IMR-90 (cell line): ENCODE measurements around the gene SF3B5. TPM values are rescaled to one million over a fixed set of nuclear protein-coding genes. Genes with fewer than 3 reads are reported as not detected.

Experiments used
- ATAC-seq: fragments of 200-7000 bp; cut with Tn5 transposase; 2 replicates; pipeline ENCODE4 v1.9.1; 2020; ENCODE audit warnings: low read depth, mild to moderate bottlenecking, moderate library complexity
- BruUV-seq: library from RNA; stranded (reverse); fragments of 400-500 nt; replicated peaks from 2 replicates; lab custom pipeline; 2021; lab: Mats Ljungman, UMichigan
- CTCF ChIA-PET: fragments of 300-600 bp; formaldehyde crosslinking; extraction: SDS; loops from one replicate; lab custom pipeline; 2021; ENCODE audit warnings: antibody characterized with exemption; lab: Yijun Ruan, JAX
- POLR2A ChIA-PET: fragments of 300-600 bp; sonication (Branson Sonifier 250); formaldehyde crosslinking; loops from one replicate; lab custom pipeline; 2022; ENCODE audit warnings: antibody characterized with exemption; ENCODE audit not compliant: unreplicated experiment; lab: Charles Lee
- DNase-seq: peaks from one replicate; pipeline ENCODE4 v3.0.0; 2013
- H2AFZ ChIP-seq: replicated peaks from 2 replicates; pipeline ENCODE3; 2013; ENCODE audit warnings: low read length, mild to moderate bottlenecking; ENCODE audit not compliant: poor library complexity
- H2AK5ac ChIP-seq: 2 replicates; pipeline ENCODE4 v1.6.1; 2013; ENCODE audit warnings: low read depth, low read length, inconsistent platforms
- H2AK9ac ChIP-seq: replicated peaks from 2 replicates; pipeline ENCODE3; 2013; ENCODE audit warnings: mild to moderate bottlenecking, low read depth, low read length, moderate library complexity; ENCODE audit not compliant: poor library complexity
- H2BK120ac ChIP-seq: 2 replicates; pipeline ENCODE4 v1.6.1; 2013; ENCODE audit warnings: low read depth, low read length, inconsistent platforms
- H2BK15ac ChIP-seq: 3 replicates; pipeline ENCODE4 v1.6.1; 2013; ENCODE audit warnings: low read depth, low read length, inconsistent platforms
- H2BK20ac ChIP-seq: 2 replicates; pipeline ENCODE4 v1.6.1; 2013; ENCODE audit warnings: low read depth, mild to moderate bottlenecking, inconsistent platforms, low read length, moderate library complexity
- H2BK5ac ChIP-seq: 2 replicates; pipeline ENCODE4 v1.6.1; 2013; ENCODE audit warnings: mild to moderate bottlenecking, low read depth, low read length, inconsistent platforms; ENCODE audit not compliant: poor library complexity, severe bottlenecking
- H3K14ac ChIP-seq: replicated peaks from 2 replicates; pipeline ENCODE4 v1.6.1; 2013; ENCODE audit warnings: low read depth, low read length, inconsistent platforms
- H3K18ac ChIP-seq: 2 replicates; pipeline ENCODE4 v1.6.1; 2013; ENCODE audit warnings: low read depth, low read length, control low read depth
- H3K23ac ChIP-seq: 2 replicates; pipeline ENCODE4 v1.6.1; 2013; ENCODE audit warnings: low read depth, low read length, inconsistent platforms
- H3K27ac ChIP-seq: 2 replicates; pipeline ENCODE4 v1.5.1; 2013; ENCODE audit warnings: mild to moderate bottlenecking, control low read depth, low read length; ENCODE audit not compliant: insufficient read depth
- H3K27me3 ChIP-seq: 2 replicates; pipeline ENCODE4 v1.6.1; 2013; ENCODE audit warnings: low read length; ENCODE audit not compliant: control insufficient read depth, insufficient read depth
- H3K36me3 ChIP-seq: 2 replicates; pipeline ENCODE4 v1.6.1; 2013; ENCODE audit warnings: low read length, mixed read lengths; ENCODE audit not compliant: control insufficient read depth, insufficient read depth
- H3K4ac ChIP-seq: 2 replicates; pipeline ENCODE4 v1.6.1; 2013; ENCODE audit warnings: low read depth, low read length, inconsistent platforms
- H3K4me1 ChIP-seq: 2 replicates; pipeline ENCODE4 v1.6.1; 2013; ENCODE audit warnings: low read length, mixed read lengths; ENCODE audit not compliant: control insufficient read depth, insufficient read depth
- H3K4me2 ChIP-seq: 2 replicates; pipeline ENCODE4 v1.6.1; 2013; ENCODE audit warnings: low read depth, mild to moderate bottlenecking, control low read depth, low read length, moderate library complexity
- H3K4me3 ChIP-seq: 2 replicates; pipeline ENCODE4 v1.5.1; 2013; ENCODE audit warnings: low read depth, mild to moderate bottlenecking, control low read depth, low read length, moderate library complexity; ENCODE audit not compliant: insufficient read depth
- H3K56ac ChIP-seq: 2 replicates; pipeline ENCODE4 v1.6.1; 2013; ENCODE audit warnings: low read length, inconsistent platforms; ENCODE audit not compliant: insufficient read depth; ENCODE audit errors: extremely low read depth
- H3K79me1 ChIP-seq, 2 experiments: 2 replicates each; pipeline ENCODE4 v1.6.1; 2013; ENCODE audit warnings: low read length in 2 of 2, inconsistent platforms in 1 of 2, low read depth in 1 of 2
- H3K9ac ChIP-seq: 2 replicates; pipeline ENCODE4 v1.6.1; 2013; ENCODE audit warnings: low read depth, low read length, control low read depth
- H3K9me1 ChIP-seq: 2 replicates; pipeline ENCODE4 v1.6.1; 2013; ENCODE audit warnings: low read length, inconsistent platforms; ENCODE audit not compliant: insufficient read depth
- H3K9me3 ChIP-seq: 2 replicates; pipeline ENCODE4 v1.6.1; 2013; ENCODE audit warnings: low read length; ENCODE audit not compliant: control insufficient read depth, insufficient read depth
- H4K20me1 ChIP-seq: 2 replicates; pipeline ENCODE4 v1.6.1; 2013; ENCODE audit warnings: low read length, inconsistent platforms; ENCODE audit not compliant: insufficient read depth
- H4K5ac ChIP-seq: 2 replicates; pipeline ENCODE4 v1.6.1; 2013; ENCODE audit warnings: mild to moderate bottlenecking, low read depth, low read length, control low read depth
- H4K8ac ChIP-seq, 2 experiments: 2 replicates each; pipeline ENCODE4 v1.6.1; 2013; ENCODE audit warnings: low read depth in 2 of 2, low read length in 2 of 2, control low read depth in 1 of 2, inconsistent platforms in 1 of 2
- H4K91ac ChIP-seq: 2 replicates; pipeline ENCODE4 v1.6.1; 2013; ENCODE audit warnings: low read depth, low read length, inconsistent platforms; ENCODE audit not compliant: insufficient read depth
- BHLHE40 ChIP-seq: fragments of 150-350 bp; IDR thresholded peaks from 2 replicates; pipeline ENCODE4 v1.6.1; 2016; ENCODE audit warnings: mild to moderate bottlenecking, low read depth, low read length
- CEBPB ChIP-seq: IDR thresholded peaks from 2 replicates; pipeline ENCODE4 v1.6.1; 2012; ENCODE audit warnings: low read depth, low read length, improper control_type of control experiment
- CHD1 ChIP-seq: IDR thresholded peaks from 2 replicates; pipeline ENCODE4 v1.6.1; 2012; ENCODE audit warnings: low read depth, low read length, improper control_type of control experiment
- CTCF ChIP-seq: conservative IDR thresholded peaks from 2 replicates; pipeline ENCODE4 v1.5.1; 2012; ENCODE audit warnings: mild to moderate bottlenecking, low read depth, low read length, improper control_type of control experiment
- ELK1 ChIP-seq: fragments of 150-350 bp; IDR thresholded peaks from 2 replicates; pipeline ENCODE4 v1.6.1; 2016; ENCODE audit warnings: low read depth, mild to moderate bottlenecking, low read length, moderate library complexity, borderline replicate concordance
- FOS ChIP-seq: fragments of 150-350 bp; IDR thresholded peaks from 2 replicates; pipeline ENCODE4 v1.6.1; 2016; ENCODE audit warnings: low read depth, low read length
- MAFK ChIP-seq: IDR thresholded peaks from 2 replicates; pipeline ENCODE4 v1.6.1; 2012; ENCODE audit warnings: low read depth, low read length, improper control_type of control experiment
- MAZ ChIP-seq: IDR thresholded peaks from 2 replicates; pipeline ENCODE4 v1.6.1; 2012; ENCODE audit warnings: low read depth, mild to moderate bottlenecking, low read length, improper control_type of control experiment, moderate library complexity, borderline replicate concordance
- MXI1 ChIP-seq: IDR thresholded peaks from 2 replicates; pipeline ENCODE4 v1.6.1; 2012; ENCODE audit warnings: low read depth, mild to moderate bottlenecking, low read length, moderate library complexity, borderline replicate concordance
- NFE2L2 ChIP-seq: fragments of 150-350 bp; IDR thresholded peaks from 2 replicates; pipeline ENCODE4 v1.6.1; 2016; ENCODE audit warnings: low read depth, mild to moderate bottlenecking, low read length
- POLR2A ChIP-seq: IDR thresholded peaks from 2 replicates; pipeline ENCODE4 v1.6.1; 2012; ENCODE audit warnings: mild to moderate bottlenecking, low read depth, low read length
- RAD21 ChIP-seq: IDR thresholded peaks from 2 replicates; pipeline ENCODE4 v1.6.1; 2012; ENCODE audit warnings: low read length, improper control_type of control experiment
- RCOR1 ChIP-seq: IDR thresholded peaks from 2 replicates; pipeline ENCODE4 v1.6.1; 2012; ENCODE audit warnings: mild to moderate bottlenecking, low read length, improper control_type of control experiment; ENCODE audit not compliant: insufficient replicate concordance
- RFX5 ChIP-seq: IDR thresholded peaks from 2 replicates; pipeline ENCODE4 v1.8.0; 2012; ENCODE audit warnings: low read depth, mild to moderate bottlenecking, low read length, moderate library complexity
- SMC3 ChIP-seq: fragments of 150-350 bp; IDR thresholded peaks from 2 replicates; pipeline ENCODE4 v1.6.1; 2016; ENCODE audit warnings: low read depth, mild to moderate bottlenecking, antibody characterized with exemption, low read length, moderate library complexity
- USF2 ChIP-seq: fragments of 150-350 bp; IDR thresholded peaks from 2 replicates; pipeline ENCODE4 v1.6.1; 2017; ENCODE audit warnings: mild to moderate bottlenecking, antibody characterized with exemption, low read length, low read depth
- WGBS, 2 experiments: methylation state at CpG; one replicate each; pipeline versions ENCODE4 v1.1.5 to v1.1.7; 2013; ENCODE audit warnings: missing lambda C conversion rate in 2 of 2; ENCODE audit not compliant: insufficient read length in 1 of 2; ENCODE audit errors: extremely low coverage in 2 of 2; 5-methylcytosine and 5-hydroxymethylcytosine counted together
- dilution Hi-C: fragments of 300-500 bp; cut with HindIII; formaldehyde crosslinking; loops from one replicate; pipeline ENCODE4 v1.14.3; 2018; ENCODE audit warnings: low sequenced_read_pairs; ENCODE audit not compliant: unreplicated experiment
- in situ Hi-C: fragments of 300-500 bp; cut with MboI; formaldehyde crosslinking; loops from 3 replicates; pipeline ENCODE4 v1.14.3; 2019; ENCODE audit warnings: low sequenced_read_pairs, inconsistent platforms, mixed read lengths
- intact Hi-C: fragments of 100-400 bp; cut with micrococcal nuclease; formaldehyde crosslinking; loops from 2 replicates; pipeline ENCODE4 v1.10.0; 2022
- polyA plus RNA-seq, 3 experiments: library from polyadenylated mRNA; depleted of rRNA; stranded (reverse); fragments of >200 nt; gene quantifications; 2 replicates each; pipeline ENCODE4 v1.2.3, GENCODE V29; 2012; ENCODE audit warnings: low replicate concordance in 1 of 3
- total RNA-seq: library from RNA; depleted of rRNA; stranded (reverse); fragments of >200 nt; gene quantifications from 2 replicates; pipeline ENCODE4 v1.2.3, GENCODE V29; 2012

SF3B5 gene
- total and polyA plus RNA-seq, 2 of the 4 experiments (the other 2 are of a cell fraction) = 227 to 333 TPM

- H3K9ac ChIP-seq = no peak overlapping the region
- no peak overlapping the region for H3K4me3 ChIP-seq
- H3K4ac ChIP-seq = no peak overlapping the region
- H3K18ac ChIP-seq = no peak overlapping the region
- no peaks in the 10 kb centered on the region for H4K20me1 ChIP-seq
- H3K4me2 ChIP-seq = no peak overlapping the region
- no peak for ATAC-seq
- H3K4me1 ChIP-seq = no peaks in the 10 kb centered on the region
- BruUV-seq = no TSS peak
- H4K8ac ChIP-seq = no peak overlapping the region
- H3K27ac ChIP-seq = no peak overlapping the region
- H3K9me1 ChIP-seq = no peaks in the 10 kb centered on the region
- H2AFZ ChIP-seq = no peak overlapping the region
- dilution Hi-C loops = no loop called here
- no peak overlapping the region for H3K56ac ChIP-seq
- H2AK5ac ChIP-seq = no peak overlapping the region
- in situ Hi-C loops = loop anchor here (25.0 kb wide), 1 partner anchor 1106 kb away; no protein-coding TSS in a partner anchor
- peaks cover 4% of the 10 kb centered on the region for H3K27me3 ChIP-seq
- no peaks in the 10 kb centered on the region for H3K36me3 ChIP-seq
- POLR2A ChIA-PET = no interaction called here
- H2BK120ac ChIP-seq = no peak overlapping the region
- H3K23ac ChIP-seq = no peak overlapping the region
- TF ChIP-seq CEBPB = no peak
- no peak for TF ChIP-seq USF2
- no peak for TF ChIP-seq CHD1
- no peak for TF ChIP-seq POLR2A
- TF ChIP-seq MAFK = no peak
- TF ChIP-seq MAZ = no peak
- no peak for TF ChIP-seq RCOR1
- no peak for TF ChIP-seq BHLHE40
- TF ChIP-seq FOS = no peak
- TF ChIP-seq SMC3 = no peak
- no peak for TF ChIP-seq RAD21
- TF ChIP-seq ELK1 = no peak
- TF ChIP-seq RFX5 = no peak
- TF ChIP-seq NFE2L2 = no peak
- no peak for TF ChIP-seq CTCF
- TF ChIP-seq MXI1 = no peak
- H2BK20ac ChIP-seq = no peak overlapping the region
- no peaks in the 10 kb centered on the region for H3K79me1 ChIP-seq
- CTCF ChIA-PET = no interaction called here
- H4K5ac ChIP-seq = no peak overlapping the region
- no peak overlapping the region for H2AK9ac ChIP-seq
- no peak overlapping the region for H2BK5ac ChIP-seq
- WGBS, 2 experiments = no CpG with 5 or more reads among the region's 1 CpG
- H2BK15ac ChIP-seq = no peak overlapping the region
- no peak for DNase-seq
- no peak overlapping the region for H4K91ac ChIP-seq
- H3K9me3 ChIP-seq = no peaks in the 10 kb centered on the region
- no peak overlapping the region for H3K14ac ChIP-seq
- intact Hi-C loops = loop anchor here (5.0 to 10.0 kb wide), 2 partner anchors 46 to 449 kb away; partner anchors contain the start of gene STX11
Measured at GRCh38 chr6:144106206-144106605, 10.8 kb upstream of the SF3B5 start.
